Measurements from ENCODE around the gene VPS35L. TPM values are rescaled to one million over a fixed set of nuclear protein-coding genes. Genes with fewer than 3 reads are reported as not detected.

VPS35L gene
- total and polyA plus RNA-seq, 8 donors, result 15.2 to 205 (median 29.7) TPM

DNA sequence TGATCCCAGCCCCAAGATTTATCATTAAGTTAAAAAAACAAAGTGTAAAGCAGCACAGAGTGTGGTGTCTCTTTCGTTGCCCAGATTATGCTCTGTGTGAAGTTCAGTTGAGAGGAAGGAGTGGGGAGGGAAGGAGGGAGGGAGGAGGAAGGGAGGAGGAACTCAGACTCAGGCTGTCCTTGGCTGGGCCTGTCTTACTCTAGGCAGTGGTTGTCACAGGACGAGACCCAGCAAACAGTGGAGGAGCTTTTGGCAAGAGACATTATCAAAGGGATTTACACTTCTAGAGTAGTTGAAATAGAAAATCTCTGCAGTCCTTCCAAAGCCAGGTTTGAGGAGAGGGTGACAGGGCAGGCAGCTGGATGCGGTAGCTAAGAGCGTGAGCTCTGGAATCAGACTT lies 134.7 kb downstream of the VPS35L start:
- Histone ChIP-seq H3K9me3 (peaks cover 0 to under 1% (median 0%) of the 10 kb centered on the region in 4 donors), H3K4me3 (no peak overlapping the region), H3K36me3 (peaks cover 25 to 78% (median 67%) of the 10 kb centered on the region in 4 donors), H3K27ac (peak overlapping the region in 2 of 5 donors; percentile 4 to 31), H3K27me3 (no peaks in the 10 kb centered on the region), H3K4me1 (peaks cover 0 to 15% (median 2%) of the 10 kb centered on the region in 4 donors)
- DNase-seq, result no peak
- WGBS, 5 donors, result 64 to 70% (median 69%) methylated on average over 4 of the region's 4 CpGs
- no peak for TF ChIP-seq POLR2AphosphoS5 (IDR thresholded peaks at IDR 0.05)
- TF ChIP-seq POLR2A (IDR thresholded peaks at IDR 0.05), result no peak
- TF ChIP-seq, protein P1, sequence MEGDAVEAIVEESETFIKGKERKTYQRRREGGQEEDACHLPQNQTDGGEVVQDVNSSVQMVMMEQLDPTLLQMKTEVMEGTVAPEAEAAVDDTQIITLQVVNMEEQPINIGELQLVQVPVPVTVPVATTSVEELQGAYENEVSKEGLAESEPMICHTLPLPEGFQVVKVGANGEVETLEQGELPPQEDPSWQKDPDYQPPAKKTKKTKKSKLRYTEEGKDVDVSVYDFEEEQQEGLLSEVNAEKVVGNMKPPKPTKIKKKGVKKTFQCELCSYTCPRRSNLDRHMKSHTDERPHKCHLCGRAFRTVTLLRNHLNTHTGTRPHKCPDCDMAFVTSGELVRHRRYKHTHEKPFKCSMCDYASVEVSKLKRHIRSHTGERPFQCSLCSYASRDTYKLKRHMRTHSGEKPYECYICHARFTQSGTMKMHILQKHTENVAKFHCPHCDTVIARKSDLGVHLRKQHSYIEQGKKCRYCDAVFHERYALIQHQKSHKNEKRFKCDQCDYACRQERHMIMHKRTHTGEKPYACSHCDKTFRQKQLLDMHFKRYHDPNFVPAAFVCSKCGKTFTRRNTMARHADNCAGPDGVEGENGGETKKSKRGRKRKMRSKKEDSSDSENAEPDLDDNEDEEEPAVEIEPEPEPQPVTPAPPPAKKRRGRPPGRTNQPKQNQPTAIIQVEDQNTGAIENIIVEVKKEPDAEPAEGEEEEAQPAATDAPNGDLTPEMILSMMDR (IDR thresholded peaks at IDR 0.05), result no peak
- no peak for TF ChIP-seq EP300 (IDR thresholded peaks at IDR 0.05)
- intact Hi-C loops (cut with DNase I; ENCODE audit: low total_unique reads), result no loop called here

DNA sequence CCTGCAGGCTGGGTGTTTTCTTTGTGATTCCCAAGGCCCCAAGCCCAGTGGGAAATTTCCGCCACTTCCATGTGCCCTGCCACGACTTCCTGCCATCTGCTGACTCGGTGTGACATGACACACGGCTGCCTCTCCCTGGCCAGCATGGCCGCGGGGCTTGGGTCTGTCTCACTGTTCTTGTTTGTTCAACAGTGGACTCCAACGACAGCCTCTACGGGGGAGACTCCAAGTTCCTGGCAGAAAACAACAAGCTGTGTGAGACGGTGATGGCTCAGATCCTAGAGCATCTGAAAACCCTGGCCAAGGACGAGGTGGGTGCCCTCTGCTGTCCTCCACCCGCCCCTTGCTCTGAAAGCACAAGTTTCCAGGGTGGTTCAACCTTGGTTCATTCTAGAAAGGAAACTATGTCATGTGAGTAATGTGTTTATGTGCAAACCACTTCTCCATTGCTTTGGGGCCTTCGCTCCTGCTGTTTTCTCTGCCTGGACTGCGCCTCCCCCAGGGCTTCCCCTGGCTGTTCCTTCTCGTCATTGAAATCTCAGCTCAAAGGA lies 135.7 kb downstream of the VPS35L start:
- Histone ChIP-seq H3K4me3 (no peak overlapping the region), H3K9me3 (no peaks in the 10 kb centered on the region), H3K27me3 (no peaks in the 10 kb centered on the region), H3K4me1 (peaks cover 8 to 26% (median 12%) of the 10 kb centered on the region in 4 donors), H3K27ac (peak overlapping the region in 2 of 5 donors; percentile 31 to 33), H3K36me3 (peaks cover 25 to 68% (median 56%) of the 10 kb centered on the region in 4 donors)
- intact Hi-C loops (cut with DNase I; ENCODE audit: low total_unique reads), result no loop called here
- 76 to 85% (median 81%) methylated on average over 13 to 14 of the region's 14 CpGs for WGBS, 5 donors
- DNase-seq, result no peak
- TF ChIP-seq POLR2A (IDR thresholded peaks at IDR 0.05), result no peak
- TF ChIP-seq, protein P1 (IDR thresholded peaks at IDR 0.05), result no peak
- no peak for TF ChIP-seq EP300 (IDR thresholded peaks at IDR 0.05)
- TF ChIP-seq POLR2AphosphoS5 (IDR thresholded peaks at IDR 0.05), result no peak

DNA sequence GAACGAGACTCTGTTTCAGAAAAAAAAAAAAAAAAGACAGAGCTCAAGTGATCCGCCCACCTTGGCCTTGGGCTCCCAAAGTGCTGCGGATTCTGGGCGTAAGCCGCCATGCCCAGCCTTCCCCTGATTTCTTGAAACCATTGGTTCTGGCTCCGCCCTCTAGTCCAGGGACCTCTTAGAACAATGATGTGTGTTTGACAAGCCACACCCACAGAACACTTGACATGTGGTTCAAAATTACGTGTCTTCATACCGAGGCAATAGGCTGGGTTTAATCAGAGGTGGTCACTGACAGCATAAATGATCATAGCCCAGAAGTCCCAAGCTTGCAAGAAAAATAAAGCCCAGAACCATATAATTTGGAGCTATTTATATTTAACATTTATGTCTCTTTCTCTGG lies 139.5 kb downstream of the VPS35L start:
- peaks cover 45 to 57% (median 49%) of the 10 kb centered on the region in 4 donors for H3K4me1 ChIP-seq
- H3K27me3 ChIP-seq, result no peaks in the 10 kb centered on the region
- 89 to 96% (median 93%) methylated on average over 8 of the region's 8 CpGs for WGBS, 5 donors
- intact Hi-C loops (cut with DNase I; ENCODE audit: low total_unique reads), result no loop called here
- peak overlapping the region in 3 of 5 donors; percentile 77 to 88 (median 82) for H3K27ac ChIP-seq
- no peak overlapping the region for H3K4me3 ChIP-seq
- H3K36me3 ChIP-seq, result peaks cover 15 to 54% (median 41%) of the 10 kb centered on the region in 4 donors
- no peak for DNase-seq
- no peak for TF ChIP-seq POLR2A (IDR thresholded peaks at IDR 0.05)
- no peak for TF ChIP-seq POLR2AphosphoS5 (IDR thresholded peaks at IDR 0.05)
- no peak for TF ChIP-seq EP300 (IDR thresholded peaks at IDR 0.05)
- TF ChIP-seq, protein P1 (IDR thresholded peaks at IDR 0.05), result no peak
- H3K9me3 ChIP-seq, result no peaks in the 10 kb centered on the region

DNA sequence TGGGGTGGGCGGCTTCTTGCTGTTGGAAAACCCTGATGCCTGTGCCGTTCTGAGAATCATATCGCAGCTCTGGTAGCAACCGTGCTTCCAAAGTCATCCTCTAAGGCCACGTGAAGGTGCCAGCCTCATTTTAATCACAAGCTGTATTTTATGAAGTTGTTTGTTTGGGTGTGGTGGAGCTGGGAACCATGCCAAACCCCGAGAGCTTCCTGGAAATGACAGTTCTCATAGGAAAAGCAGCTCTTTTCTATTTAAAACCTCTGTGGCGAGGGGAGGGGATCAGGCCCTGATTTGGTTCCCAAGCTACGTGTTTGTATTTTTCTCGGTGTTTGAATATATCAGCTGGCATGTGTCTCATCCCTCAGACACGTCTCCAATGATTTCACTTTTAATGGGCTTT lies 140.8 kb downstream of the VPS35L start:
- H3K27me3 ChIP-seq, result no peaks in the 10 kb centered on the region
- peak; percentile 86 to 92 for DNase-seq
- TF ChIP-seq, protein P1 (IDR thresholded peaks at IDR 0.05), result no peak
- TF ChIP-seq EP300 (IDR thresholded peaks at IDR 0.05), result no peak
- TF ChIP-seq POLR2AphosphoS5 (IDR thresholded peaks at IDR 0.05), result peak in 2 of 3 donors; percentile 37 to 75
- TF ChIP-seq POLR2A (IDR thresholded peaks at IDR 0.05), result no peak
- intact Hi-C loops (cut with DNase I; ENCODE audit: low total_unique reads), result no loop called here
- peaks cover 52 to 63% (median 58%) of the 10 kb centered on the region in 4 donors for H3K4me1 ChIP-seq
- H3K27ac ChIP-seq, result peak overlapping the region; percentile 39 to 88 (median 77)
- no peaks in the 10 kb centered on the region for H3K9me3 ChIP-seq
- 6 to 15% (median 9%) methylated on average over 8 to 10 of the region's 10 CpGs for WGBS, 5 donors
- H3K4me3 ChIP-seq, result no peak overlapping the region
- H3K36me3 ChIP-seq, result peaks cover 11 to 54% (median 43%) of the 10 kb centered on the region in 4 donors

All from stomach (tissue), 9 donors.